Inflammatory macrophage (primary cell): Measurements from ENCODE around the gene METTL16.
"Not testable (repeated sequence)": the region's sequence is repeated elsewhere in the genome, so short reads cannot be mapped to it uniquely, and the experiment has no call there.

ENCODE experiments used
- DNase-seq, 2 donors: peaks; one replicate each; pipeline ENCODE4 v3.0.0-alpha.2; 2020 to 2022

Gene METTL16

DNA sequence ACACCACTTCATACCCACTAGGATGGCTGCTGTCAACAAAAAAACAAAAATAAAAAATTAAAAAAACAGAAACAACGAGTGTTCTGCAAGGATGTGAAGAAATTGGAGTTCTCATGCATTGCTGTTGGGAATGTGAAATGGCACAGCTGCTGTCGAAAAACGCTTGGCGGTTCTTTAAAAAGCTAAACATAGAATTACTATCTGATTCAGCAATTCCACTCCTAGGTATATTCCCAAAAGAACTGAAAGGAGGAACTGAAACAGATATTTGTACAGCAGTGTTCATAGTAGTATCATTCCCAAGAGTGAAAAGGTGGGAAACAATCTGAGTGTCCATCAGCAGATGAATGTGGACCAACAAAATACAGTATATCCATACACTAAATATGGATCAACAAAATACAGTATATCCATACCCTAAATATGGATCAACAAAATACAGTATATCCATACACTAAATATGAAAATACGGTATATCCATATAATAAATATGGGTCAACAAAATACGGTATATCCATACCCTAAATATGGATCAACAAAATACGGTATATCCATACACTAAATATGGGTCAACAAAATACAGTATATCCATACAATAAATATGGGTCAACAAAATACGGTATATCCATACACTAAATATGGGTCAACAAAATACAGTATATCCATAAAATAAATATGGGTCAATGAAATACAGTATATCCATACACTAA, 8.7 kb downstream of the METTL16 start:
- DNase-seq, result no peak

DNA sequence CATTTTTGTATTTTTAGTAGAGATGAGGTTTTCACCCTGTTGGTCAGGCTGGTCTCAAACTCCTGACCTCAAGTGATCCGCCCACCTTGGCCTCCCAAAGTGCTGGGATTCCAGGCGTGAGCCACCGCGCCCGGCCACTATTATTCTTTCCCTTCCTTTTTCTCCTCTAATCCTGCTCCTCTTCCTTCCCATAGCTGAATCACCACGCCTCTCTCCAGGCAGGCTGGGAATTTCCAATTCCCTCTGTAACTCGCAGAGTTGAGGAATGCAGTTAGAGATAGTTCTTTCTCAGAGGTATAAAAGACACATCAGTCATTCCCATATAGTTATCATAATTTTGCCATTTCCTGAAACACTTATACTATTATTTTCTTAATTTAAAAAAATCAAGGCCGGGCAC, 11.2 kb downstream of the METTL16 start:
- no peak for DNase-seq

DNA sequence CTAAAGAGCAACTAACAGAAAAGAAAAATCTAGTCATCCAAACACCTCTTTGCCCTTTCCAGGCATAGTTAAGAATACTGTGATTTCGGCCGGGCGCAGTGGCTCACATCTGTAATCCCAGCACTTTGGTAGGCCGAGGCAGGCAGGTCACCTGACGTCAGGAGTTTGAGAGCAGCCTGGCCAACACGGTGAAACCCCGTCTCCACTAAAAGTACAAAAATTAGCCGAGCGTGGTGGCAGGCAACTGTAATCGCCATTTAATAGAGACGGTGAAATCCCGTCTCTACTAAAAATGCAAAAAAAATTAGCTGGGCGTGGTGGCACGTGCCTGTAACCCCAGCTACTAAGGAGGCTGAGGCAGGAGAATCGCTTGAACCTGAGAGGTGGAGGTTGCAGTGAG, 22.4 kb downstream of the METTL16 start:
- not testable (repeated sequence) for DNase-seq

DNA sequence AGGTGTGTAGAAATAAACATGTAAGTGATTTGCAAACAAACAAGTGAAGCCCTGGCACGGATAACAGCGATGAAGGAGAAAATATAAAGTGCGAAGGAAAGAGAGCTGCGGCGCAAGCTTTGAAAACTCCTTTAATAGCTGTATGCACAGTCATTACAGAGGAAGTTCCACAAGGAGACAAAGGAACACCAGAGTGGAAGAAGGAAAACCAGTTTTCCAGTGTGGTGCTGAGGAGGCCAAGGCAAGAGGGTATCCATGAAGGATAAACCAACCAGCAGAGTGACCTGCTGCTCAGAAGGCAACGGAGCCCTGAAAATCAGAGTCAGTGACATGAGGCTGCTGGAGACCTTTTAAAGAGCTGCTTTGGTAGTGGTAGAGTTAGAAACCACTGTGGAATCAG, 24.4 kb downstream of the METTL16 start:
- no peak for DNase-seq

DNA sequence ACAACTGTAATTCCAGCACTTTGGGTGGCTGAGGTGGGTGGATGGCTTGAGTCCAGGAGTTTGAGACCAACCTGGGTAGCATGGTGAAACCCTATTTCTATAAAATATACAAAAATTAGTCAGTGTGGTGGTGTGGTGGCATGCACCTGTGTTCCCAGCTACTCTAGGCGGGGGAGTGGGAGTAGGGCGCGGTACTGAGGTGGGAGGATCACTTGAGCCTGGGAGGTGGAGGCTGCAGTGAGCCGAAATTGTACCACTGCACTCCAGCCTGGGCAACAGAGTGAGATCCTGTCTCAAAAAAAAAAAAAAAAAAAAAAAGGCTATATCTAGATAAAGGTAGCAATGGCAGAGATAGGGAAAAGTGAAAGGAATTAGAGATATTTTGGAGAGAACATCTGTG, 25.0 kb downstream of the METTL16 start:
- not testable (repeated sequence) for DNase-seq

DNA sequence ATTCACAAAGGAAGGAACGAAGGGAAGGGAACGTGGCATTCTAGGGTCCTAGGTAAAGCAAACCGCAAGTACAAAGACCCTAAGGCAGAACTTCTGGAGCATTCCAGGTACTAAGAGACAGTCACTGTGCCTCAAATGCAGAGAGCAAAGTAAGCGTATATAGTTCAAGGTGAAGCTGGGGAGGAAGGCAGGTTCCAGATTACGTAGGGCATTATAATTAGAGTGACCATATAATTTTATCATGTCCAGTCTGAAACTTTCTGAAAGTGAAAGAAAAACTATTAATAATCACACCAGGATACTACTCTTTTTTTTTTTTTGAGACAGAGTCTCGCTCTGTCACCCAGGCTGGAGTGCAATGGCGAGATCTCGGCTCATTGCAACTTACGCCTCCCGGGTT, 25.7 kb downstream of the METTL16 start:
- DNase-seq, result no peak

DNA sequence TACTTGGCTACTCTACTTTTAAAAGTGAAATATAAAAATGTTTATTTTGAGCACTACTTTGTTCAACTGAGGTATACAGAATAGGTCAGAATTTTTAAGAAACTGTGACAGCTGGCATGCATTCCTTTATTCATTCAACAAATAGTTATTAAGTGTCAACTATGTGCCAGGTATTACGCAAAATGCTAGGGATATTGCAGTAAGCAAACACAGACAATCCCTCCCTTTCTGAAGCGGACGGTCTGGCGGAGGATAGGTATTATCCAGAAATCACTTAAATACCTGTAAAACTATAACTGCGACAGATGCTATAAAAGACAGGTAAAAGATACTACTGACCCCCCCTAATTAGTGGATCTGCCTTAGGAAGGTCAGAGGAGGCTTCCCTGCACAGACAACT, 26.1 kb downstream of the METTL16 start:
- DNase-seq, result peak in 1 of 2 donors; percentile 13

DNA sequence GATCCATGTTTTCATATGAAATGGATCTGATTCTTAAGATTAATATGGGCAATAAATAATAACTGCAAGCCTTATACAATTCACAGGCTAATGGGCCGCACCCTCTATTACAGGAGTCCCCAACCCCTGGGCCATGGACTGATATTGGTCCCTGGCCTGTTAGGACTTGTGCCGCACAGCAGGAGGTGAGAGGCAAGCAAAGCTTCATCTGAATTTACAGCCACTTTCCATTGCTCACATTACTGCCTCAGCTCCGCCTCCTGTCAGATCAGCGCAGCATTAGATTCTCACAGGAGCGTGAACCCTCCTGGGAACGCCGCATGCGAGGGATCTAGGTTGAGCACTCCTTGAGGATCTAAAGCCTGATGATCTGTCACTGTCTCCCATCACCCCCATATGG, 26.8 kb downstream of the METTL16 start:
- no peak for DNase-seq

DNA sequence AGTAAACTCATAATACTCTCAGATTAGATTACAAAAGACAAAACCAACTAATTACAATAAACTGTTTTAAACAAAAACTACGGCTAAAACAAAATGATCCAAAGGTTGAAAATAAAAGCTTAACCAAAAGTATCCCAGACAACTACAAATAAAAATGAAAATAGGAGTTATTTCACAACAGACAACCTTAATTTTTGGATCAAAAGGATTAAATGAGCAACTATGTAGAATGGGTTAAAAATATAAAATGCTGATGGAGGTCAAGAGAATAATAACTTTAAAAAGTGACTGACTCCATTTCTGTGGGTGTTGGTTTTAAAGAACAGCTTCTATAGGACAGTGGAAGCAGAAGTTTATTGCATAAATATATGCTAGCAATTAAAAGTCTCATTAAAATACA, 28.6 kb downstream of the METTL16 start:
- DNase-seq, result no peak

DNA sequence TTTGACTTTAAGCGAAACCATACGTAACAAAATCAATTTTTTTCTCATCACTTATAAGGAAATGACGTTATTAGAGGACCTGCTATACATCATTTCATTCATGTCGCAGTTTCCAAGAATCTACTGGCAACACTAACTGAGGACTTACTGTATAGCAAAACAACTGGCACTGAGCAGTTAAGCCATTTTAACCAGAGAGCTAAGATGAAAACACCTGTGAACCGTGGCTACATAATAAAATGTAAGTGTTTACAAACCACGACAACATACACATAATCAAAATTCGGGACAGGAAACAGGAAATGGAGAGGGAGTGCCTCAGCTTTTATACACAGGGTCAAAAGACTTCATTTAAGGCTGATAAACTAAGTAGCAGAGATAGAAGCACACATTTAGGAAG, 29.5 kb downstream of the METTL16 start:
- no peak for DNase-seq

DNA sequence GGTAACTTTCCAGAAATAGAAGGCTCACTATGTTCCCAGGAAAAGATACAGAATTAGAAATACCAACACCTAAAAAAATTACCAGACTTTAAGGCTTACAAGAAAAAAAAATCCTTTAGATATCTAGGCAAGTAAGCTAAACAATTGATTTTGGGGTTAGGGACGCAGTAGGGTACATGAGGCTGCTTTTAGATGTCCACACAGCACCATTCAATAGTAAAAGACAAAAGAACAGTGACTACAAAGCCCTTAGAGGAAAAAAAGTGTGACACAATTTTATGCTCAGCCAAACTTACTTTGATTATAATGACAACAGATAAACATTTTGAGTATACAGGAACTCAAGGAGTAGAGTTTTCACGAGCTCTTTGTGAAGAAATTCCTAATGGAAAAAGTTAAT, 29.9 kb downstream of the METTL16 start:
- no peak for DNase-seq

DNA sequence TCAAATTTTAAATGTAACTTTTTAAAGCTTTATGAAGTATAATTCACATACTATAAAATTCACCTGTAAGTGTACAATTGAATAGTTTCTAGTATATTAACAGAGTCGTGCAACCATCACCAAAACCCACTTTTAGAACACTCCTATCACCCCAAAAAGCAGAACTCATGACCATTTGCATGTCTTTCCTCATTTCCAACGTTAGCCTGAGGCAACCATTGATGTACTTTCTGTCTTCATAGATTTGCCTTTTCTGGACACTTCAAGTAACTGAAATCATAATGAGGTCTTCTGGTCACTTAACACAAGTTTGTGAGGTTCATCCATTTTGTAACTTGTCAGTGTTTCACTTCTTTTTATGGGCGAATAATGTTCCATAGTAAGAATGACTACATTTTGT, 33.2 kb downstream of the METTL16 start:
- DNase-seq, result peak; percentile 41 to 48

DNA sequence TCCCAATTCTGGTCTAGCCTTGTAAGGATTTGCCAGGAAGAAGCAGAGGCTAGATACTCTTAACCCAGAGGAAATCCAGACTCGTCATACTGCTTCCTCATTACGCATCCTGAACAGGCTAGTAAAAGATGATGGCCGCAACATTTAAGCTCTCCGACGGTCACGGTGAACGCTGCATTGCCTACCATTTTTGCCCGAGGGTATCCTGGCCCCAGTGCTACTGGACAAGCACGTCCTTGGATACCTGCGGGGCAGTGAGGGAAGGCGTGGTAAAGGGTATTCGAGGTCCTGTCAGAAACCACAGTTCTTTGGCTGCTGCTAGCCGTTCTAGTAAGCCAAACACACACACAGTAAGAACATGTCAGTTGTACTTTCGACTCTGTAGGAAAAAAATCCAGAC, 36.6 kb downstream of the METTL16 start:
- no peak for DNase-seq

DNA sequence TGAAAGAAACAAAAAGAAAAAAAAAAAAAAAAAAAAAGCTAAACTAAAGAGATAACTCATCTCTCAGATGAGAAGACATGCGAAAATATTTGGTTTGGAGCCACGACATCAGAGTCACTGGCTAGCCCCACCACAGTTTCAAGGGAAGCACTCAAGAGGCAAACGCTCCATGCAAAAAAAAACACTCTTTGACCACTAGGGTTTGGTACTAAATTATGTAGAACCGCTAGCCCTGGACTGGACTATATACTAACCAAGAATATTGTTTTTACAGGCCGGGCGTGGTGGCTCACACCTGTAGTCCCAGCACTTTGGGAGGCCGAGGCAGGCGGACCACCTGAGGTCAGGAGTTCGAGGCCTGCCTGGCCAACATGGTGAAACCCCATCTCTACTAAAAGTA, 37.3 kb downstream of the METTL16 start:
- no peak for DNase-seq

DNA sequence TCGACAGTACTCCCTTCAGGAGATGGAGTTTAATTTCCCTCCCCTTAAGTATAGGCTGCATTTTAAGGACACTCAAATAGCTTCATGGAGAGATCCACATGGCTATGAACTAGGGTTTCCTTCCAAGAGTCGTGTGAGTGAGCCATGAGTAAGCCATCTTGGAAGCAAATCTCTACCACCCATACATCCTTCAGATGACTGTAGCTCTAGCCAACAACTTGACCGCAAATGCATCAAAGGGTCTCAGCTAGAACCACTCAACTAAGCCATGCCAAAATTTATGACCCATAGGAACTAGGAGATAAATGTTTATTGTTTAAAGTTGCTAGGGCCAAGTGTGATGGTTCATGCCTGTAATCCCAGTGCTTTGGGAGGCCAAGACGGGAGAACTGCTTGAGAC, 43.4 kb downstream of the METTL16 start:
- no peak for DNase-seq

DNA sequence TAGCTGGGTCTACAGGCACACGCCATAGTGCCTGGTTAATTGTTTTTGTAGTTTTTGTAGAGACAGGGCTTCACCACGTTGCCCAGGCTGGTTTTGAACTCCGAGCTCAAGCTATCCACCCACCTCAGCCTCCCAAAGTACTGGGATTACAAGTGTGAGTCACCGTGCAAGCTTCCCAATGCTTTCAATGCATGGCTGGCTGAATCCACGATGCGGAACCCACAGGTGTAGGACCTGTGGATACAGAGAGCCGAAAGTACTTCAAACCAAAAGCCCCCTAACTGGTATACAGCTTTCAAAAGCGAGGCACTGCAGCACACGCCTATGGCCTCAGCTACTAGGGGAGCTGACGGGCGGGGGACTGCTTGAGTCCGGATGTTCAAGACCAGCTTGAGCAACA, 44.8 kb downstream of the METTL16 start:
- no peak for DNase-seq

DNA sequence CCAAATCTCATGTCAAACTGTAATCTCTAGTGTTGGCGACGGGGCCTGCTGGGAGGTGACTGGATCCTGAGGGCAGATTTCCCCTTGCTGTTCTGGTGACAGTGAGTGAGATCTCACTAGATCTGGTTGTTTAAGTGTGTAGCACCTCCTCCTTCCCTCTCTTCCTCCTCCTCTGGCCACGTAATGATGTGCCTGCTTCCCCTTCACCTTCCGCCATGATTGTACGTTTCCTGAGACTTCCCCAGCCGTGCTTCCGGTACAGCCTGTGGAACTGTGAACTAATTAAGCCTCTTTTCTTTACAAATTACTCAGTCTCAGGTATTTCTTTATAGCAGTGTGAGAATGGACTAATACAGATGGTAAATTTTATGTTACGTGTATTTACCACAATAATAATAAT, 49.2 kb downstream of the METTL16 start:
- no peak for DNase-seq

DNA sequence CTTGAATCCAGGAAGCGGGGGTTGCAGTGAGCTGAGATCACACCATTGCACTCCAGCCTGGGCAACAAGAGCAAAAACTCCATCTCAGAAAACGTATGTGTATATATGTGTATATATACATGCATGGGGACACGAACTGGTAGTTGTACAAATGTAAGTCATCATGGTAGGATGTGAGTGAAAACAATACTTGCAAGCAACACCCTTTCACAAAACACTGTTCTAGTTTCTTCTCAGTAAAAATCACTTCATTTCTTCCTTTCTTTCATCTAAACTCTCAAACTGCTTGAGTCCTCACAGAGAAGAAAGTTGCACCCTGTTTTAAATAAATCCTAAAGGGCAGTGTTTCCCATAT, 51.8 kb downstream of the METTL16 start:
- no peak for DNase-seq

DNA sequence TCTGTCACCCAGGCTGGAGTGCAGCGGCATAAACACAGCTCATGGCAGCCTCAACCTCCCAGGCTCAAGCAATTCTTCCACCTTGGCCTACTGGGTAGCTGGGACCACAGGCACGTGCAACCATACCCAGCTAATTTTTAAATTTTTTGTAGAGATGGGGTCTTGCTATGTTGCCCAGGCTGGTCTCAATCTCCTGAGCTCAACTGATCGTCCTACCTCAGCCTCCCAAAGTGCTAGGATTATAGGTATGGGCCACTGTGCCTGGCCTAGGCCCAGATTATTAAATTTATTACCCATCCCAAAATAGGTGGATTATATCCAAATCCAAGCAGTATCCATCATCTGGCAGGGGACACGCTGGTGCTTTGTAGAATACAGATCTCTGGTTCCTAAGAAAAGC, 53.8 kb downstream of the METTL16 start:
- no peak for DNase-seq

DNA sequence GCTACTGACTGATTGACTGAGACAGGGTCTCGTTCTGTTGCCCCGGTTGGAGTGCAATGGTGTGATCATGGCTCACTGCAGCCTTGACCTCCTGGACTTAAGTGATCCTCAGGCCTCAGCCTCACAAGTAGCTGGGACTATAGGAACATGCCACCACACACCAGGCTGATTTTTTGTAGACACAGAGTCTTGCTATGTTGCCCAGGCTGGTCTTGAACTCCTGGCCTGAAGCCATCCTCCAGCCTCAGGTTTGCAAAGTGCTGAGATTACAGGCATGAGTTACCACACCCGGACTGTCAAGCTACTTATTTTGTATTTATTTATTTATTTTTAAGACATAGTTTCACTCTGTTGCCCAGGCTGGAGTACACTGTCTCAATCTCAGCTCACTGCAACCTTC, 55.2 kb downstream of the METTL16 start:
- no peak for DNase-seq

DNA sequence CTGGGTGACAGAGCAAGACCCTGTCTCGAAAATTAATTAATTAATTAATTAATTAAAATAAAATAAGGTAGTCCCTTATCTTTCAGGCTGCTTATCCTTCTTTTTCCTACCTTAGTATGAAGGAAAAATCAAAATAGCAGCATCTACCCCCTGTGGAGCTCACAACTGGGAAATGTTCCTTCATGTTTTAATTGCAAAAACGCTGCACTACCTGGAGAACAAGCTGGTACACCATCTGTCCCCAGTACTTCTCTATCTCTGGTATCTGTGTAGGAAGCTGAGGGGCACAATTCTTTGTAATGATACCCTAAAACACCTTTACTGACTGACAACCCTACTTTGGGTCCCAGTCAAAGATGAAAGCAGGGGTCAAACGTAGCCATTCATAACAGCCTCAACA, 55.7 kb downstream of the METTL16 start:
- no peak for DNase-seq

DNA sequence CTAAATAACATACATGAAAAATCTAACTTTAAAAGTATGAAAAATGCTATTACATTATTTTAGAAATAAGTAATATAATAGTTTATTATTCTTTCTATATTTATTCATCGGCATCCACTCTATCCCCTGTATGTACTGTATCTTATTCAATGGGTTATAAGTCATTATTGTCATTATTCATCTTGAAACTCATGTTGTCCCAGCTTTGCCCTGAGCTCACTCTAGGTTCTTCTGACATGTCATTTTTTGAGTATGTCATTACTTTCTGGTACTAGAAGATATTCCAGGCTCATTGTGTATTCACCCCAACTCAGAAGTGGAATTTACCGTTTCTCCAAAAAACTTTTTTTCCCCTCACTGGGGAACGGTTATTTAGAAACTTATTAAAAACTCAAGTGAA, 57.8 kb downstream of the METTL16 start:
- DNase-seq, result no peak

DNA sequence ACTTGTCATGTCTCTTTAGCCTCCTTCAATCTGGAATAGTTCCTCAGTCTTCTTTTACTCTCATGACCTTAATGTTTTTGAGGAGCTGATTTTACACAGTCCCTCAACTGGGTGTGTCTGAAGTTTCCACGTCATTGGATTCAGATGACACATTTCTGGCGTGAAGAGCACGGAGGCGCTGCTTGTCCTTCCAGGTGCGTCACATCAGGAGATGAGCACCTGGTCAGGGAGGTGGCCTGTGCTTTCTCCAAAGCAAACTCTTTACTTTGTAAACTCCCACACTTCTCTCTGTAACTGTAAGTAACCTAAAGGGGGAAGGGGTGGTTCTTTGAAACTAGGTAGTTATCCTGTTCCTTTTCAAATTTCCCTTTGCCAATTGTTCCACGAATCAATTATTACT, 58.4 kb downstream of the METTL16 start:
- DNase-seq, result no peak

DNA sequence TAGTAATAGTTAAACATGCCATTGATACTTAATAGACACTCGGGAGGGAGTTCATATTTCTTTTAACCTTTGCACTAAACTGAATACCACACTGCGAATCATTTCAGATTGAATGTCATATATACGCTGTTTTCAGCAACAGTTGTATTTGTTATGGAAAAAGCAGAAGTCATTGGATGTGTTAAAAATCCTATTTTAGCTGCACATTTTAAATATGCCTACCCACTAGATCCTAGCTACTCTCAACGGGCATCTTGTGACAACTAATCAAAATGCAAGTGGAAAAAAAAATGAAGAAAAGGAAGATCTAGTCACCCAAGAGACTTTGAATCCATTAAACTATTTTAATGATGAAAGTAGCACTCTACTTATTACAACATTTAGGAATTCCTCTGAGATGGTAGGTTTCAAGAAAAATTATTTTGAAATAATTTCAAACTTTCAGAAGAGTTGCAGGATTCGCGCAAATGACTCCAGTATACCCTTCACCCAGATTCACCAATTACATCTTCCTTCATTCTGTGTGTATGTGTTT, 59.4 kb downstream of the METTL16 start:
- peak; percentile 35 to 64 for DNase-seq

DNA sequence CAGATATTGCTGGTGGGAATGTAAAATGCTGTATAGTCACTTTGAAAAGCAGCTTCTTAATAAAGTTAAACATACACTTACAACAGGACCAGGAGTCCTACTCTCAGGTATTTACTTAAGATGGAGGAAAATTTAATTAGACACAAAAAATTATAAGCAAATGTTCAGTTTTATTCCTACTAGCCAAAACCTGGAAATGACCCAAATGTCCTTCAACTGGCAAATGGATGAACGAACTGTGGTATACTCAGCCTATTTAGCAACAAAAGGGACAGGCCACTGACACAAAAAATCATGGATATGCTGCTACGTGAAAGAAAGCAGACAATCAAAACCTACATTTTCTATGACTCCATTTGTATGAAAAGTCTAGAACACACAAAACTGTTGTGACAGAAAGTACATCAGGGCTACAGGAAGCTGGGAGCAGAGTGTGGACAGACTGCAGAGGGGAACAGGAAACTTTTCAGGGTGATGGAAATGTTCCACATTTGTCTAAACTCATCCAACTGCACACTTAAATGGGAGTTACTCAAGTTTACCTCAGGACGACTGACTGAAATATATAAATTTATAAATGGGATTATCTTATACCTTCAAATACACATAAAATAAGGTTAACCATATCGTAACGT, 61.6 kb downstream of the METTL16 start:
- DNase-seq, result no peak
